SU-DHL-6 (cell line): ENCODE results near the gene STARD9.

Experiments
- H2AFZ ChIP-seq: fragments of 200-600 bp; sonication (generic); 2 replicates; pipeline ENCODE4 v1.6.1; 2014; ENCODE audit warnings: low read depth, mild to moderate bottlenecking, moderate library complexity, mixed read lengths, antibody characterized with exemption, low read length; ENCODE audit not compliant: severe bottlenecking
- H3F3A ChIP-seq: fragments of 200-600 bp; shearing (Covaris generic); 2 replicates; pipeline ENCODE4 v1.6.0; 2016; ENCODE audit warnings: antibody characterized with exemption, mild to moderate bottlenecking; ENCODE audit not compliant: insufficient read depth
- H3K27ac ChIP-seq: fragments of 200-600 bp; sonication (generic); 2 replicates; pipeline ENCODE4 v1.5.1; 2016; ENCODE audit warnings: low read depth, mild to moderate bottlenecking, low read length, moderate library complexity, mixed read lengths
- H3K27me3 ChIP-seq: fragments of 200-600 bp; sonication (generic), shearing (Covaris generic); 2 replicates; pipeline ENCODE4 v1.6.0; 2014; ENCODE audit warnings: mild to moderate bottlenecking, low read length
- H3K36me3 ChIP-seq: fragments of 200-600 bp; sonication (generic); 2 replicates; pipeline ENCODE4 v1.6.1; 2014; ENCODE audit warnings: mild to moderate bottlenecking, low read length, mixed read lengths
- H3K4me2 ChIP-seq: fragments of 300-600, 200-600 bp; shearing (Covaris generic), sonication (generic); 2 replicates; pipeline ENCODE4 v1.6.0; 2014; ENCODE audit warnings: low read length, low read depth, mild to moderate bottlenecking; ENCODE audit not compliant: poor library complexity, severe bottlenecking
- H3K4me3 ChIP-seq: fragments of 200-600 bp; sonication (generic); 2 replicates; pipeline ENCODE4 v1.5.1; 2014; ENCODE audit warnings: antibody characterized with exemption, low read length, mild to moderate bottlenecking, mixed read lengths; ENCODE audit not compliant: insufficient read depth, poor library complexity, severe bottlenecking
- H3K79me2 ChIP-seq: fragments of 200-600 bp; sonication (generic); 2 replicates; pipeline ENCODE4 v1.6.1; 2014; ENCODE audit warnings: mild to moderate bottlenecking, low read length, moderate library complexity; ENCODE audit not compliant: insufficient read depth
- H3K9ac ChIP-seq: fragments of 200-600 bp; sonication (generic); 2 replicates; pipeline ENCODE4 v1.7.0; 2014; ENCODE audit warnings: mild to moderate bottlenecking, low read length
- H3K9me2 ChIP-seq: fragments of 200-600 bp; sonication (generic); replicated peaks from 2 replicates; pipeline ENCODE4 v1.6.1; 2014; ENCODE audit warnings: low read length; ENCODE audit not compliant: insufficient read depth
- H3K9me3 ChIP-seq: fragments of 200-600 bp; sonication (generic); 2 replicates; pipeline ENCODE4 v1.6.1; 2014; ENCODE audit warnings: low read length, mixed read lengths; ENCODE audit not compliant: insufficient read depth
- H4K20me1 ChIP-seq: fragments of 200-600 bp; sonication (generic); 2 replicates; pipeline ENCODE4 v1.6.1; 2014; ENCODE audit warnings: low read depth, mild to moderate bottlenecking, antibody characterized with exemption, low read length, moderate library complexity, mixed read lengths
- EZH2phosphoT487 ChIP-seq: fragments of 200-600 bp; sonication (generic), shearing (Covaris generic); conservative IDR thresholded peaks from 2 replicates; pipeline ENCODE4 v1.6.1; 2018; ENCODE audit warnings: mild to moderate bottlenecking, antibody characterized with exemption, low read length, moderate library complexity, mixed read lengths
- TF ChIP-seq, protein P1 (sequence below): fragments of 200-600 bp; sonication (generic); IDR thresholded peaks from one replicate; pipeline ENCODE4 v1.5.1; 2017; ENCODE audit warnings: antibody characterized with exemption, mild to moderate bottlenecking, low read length, moderate library complexity; ENCODE audit not compliant: insufficient read depth, poor library complexity, severe bottlenecking

The STARD9 gene

DNA sequence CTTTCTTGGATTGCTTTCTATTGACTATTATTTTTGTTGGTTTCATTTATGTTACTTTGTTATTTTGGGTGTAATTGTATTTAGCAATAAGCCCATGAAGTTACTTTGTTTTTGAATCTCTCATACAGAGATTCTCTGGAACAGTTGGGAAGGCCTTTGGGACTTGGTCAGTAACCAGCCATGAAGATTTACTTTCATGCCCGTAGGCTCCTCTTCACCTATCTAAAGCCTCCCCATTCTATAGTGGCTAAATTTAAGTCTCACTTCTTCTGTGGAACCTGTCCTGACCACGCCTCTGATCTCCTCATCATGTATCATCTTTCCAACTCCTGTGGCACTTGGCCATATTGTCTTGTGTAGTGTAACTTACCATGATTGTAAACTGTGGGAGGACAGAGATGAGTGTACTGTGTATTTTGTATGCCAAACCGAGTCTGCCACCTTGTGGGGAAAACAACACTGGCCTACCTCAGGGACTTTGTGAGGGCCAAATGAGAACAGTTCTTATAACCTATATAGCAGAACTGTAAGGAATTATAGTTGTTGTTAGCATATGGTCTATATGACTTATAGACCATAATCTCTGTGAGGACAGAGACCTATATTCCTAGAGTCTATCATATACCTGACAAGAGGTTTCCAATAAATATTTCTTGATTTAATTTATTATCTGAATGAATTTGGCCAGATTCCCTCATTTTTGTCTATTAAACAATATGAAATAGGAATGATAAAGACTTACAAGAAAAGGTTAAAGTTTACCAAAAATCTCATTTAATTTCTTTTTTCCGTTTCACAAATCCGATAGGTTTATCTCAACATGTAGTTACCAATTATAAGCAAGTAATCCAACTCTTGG lies 75.0 kb downstream of the STARD9 start:
- Histone ChIP-seq H3K36me3 (no peaks in the 10 kb centered on the region), H3F3A (no peaks in the 10 kb centered on the region; the same call in 1 of the 2 replicates)

DNA sequence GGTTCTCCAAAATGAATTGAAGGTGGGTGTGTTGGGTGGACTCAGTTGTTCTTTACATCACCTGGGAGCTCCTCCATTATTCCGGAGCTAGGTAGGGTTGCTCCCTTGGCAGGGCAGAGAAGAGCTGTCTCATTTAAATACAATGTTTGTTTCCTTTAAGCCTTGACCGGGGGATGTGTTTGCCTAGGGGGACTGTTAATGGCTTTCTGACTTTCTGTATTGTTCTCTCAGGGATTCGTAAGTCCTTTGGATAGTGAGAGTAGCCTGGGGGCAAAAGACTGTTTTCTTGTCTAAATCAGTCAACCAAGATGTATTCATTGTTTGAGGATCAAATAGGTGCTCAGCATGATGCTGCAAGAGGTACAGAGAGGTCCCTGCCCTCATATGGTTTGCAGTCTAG lies 90.4 kb downstream of the STARD9 start:
- Histone ChIP-seq H3K79me2 (no peaks in the 10 kb centered on the region), H3K9me3 (no peaks in the 10 kb centered on the region), H3K9me2 (no peaks in the 10 kb centered on the region), H4K20me1 (no peaks in the 10 kb centered on the region), H3K27ac (no peak overlapping the region), H3K4me3 (no peak overlapping the region), H2AFZ (no peak overlapping the region), H3K27me3 (no peaks in the 10 kb centered on the region), H3K9ac (no peak overlapping the region), H3K4me2 (no peak overlapping the region), H3F3A (no peaks in the 10 kb centered on the region), H3K36me3 (no peaks in the 10 kb centered on the region)
- TF ChIP-seq EZH2phosphoT487, result no peak
- TF ChIP-seq, protein P1, sequence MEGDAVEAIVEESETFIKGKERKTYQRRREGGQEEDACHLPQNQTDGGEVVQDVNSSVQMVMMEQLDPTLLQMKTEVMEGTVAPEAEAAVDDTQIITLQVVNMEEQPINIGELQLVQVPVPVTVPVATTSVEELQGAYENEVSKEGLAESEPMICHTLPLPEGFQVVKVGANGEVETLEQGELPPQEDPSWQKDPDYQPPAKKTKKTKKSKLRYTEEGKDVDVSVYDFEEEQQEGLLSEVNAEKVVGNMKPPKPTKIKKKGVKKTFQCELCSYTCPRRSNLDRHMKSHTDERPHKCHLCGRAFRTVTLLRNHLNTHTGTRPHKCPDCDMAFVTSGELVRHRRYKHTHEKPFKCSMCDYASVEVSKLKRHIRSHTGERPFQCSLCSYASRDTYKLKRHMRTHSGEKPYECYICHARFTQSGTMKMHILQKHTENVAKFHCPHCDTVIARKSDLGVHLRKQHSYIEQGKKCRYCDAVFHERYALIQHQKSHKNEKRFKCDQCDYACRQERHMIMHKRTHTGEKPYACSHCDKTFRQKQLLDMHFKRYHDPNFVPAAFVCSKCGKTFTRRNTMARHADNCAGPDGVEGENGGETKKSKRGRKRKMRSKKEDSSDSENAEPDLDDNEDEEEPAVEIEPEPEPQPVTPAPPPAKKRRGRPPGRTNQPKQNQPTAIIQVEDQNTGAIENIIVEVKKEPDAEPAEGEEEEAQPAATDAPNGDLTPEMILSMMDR, result no peak

More for the DNA sequence above, 75.0 kb downstream of the STARD9 start:
- Histone ChIP-seq H3K9me2 (no peaks in the 10 kb centered on the region), H3K4me3 (no peak overlapping the region), H3K27ac (no peak overlapping the region), H3K27me3 (no peaks in the 10 kb centered on the region), H3K4me2 (no peak overlapping the region), H3K9ac (no peak overlapping the region), H4K20me1 (no peaks in the 10 kb centered on the region), H3K79me2 (no peaks in the 10 kb centered on the region), H3K9me3 (no peaks in the 10 kb centered on the region), H2AFZ (no peak overlapping the region)
- TF ChIP-seq EZH2phosphoT487, result no peak
- TF ChIP-seq, protein P1, result peak; percentile 91

- Histone ChIP-seq H4K20me1 (no peaks in the 10 kb centered on the region), H3K9ac (no peak overlapping the region), H3F3A (no peaks in the 10 kb centered on the region), H3K79me2 (no peaks in the 10 kb centered on the region), H3K27ac (no peak overlapping the region), H3K9me2 (no peaks in the 10 kb centered on the region), H3K27me3 (no peaks in the 10 kb centered on the region), H3K9me3 (no peaks in the 10 kb centered on the region), H3K4me2 (no peak overlapping the region), H3K4me3 (no peak overlapping the region), H2AFZ (no peak overlapping the region), H3K36me3 (no peaks in the 10 kb centered on the region)
- TF ChIP-seq, protein P1, result no peak
- TF ChIP-seq EZH2phosphoT487, result no peak
Observed at GRCh38 chr15:42667855-42668254, 92.4 kb downstream of the STARD9 start.
